ENCODE data around the gene AFF3.

DNA sequence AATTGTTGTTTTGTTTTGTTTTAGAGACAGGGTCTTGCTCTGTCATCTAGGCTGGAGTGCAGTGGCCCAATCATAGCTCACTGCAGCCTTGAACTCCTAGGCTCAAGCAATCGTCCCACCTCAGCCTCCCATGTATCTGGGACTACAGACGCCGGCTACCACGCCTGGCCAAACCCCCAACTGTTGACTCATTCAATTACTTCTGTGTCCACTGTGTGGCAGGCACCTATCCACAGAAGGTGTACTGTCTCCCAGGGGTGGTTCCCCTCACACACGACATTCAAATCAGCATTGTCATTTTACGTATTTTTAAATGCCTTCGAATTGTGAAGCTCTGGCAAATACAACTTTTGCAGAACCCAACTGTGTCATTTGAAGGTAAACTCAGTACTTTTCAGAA lies 464.6 kb downstream of the AFF3 start:
- TF ChIP-seq TAF1 (IDR thresholded peaks at IDR 0.05; ENCODE audit: borderline replicate concordance, insufficient read depth, low read length) (no peak), POLR2AphosphoS5 (IDR thresholded peaks at IDR 0.05; ENCODE audit: low read depth, low read length) (no peak), SIN3A (IDR thresholded peaks at IDR 0.05; ENCODE audit: borderline replicate concordance, insufficient read depth, low read length) (no peak), FOXP2 (optimal IDR thresholded peaks at IDR 0.05; ENCODE audit: borderline replicate concordance, extremely low read depth, extremely low read length, insufficient read depth) (no peak)
- TF ChIP-seq, protein P1, sequence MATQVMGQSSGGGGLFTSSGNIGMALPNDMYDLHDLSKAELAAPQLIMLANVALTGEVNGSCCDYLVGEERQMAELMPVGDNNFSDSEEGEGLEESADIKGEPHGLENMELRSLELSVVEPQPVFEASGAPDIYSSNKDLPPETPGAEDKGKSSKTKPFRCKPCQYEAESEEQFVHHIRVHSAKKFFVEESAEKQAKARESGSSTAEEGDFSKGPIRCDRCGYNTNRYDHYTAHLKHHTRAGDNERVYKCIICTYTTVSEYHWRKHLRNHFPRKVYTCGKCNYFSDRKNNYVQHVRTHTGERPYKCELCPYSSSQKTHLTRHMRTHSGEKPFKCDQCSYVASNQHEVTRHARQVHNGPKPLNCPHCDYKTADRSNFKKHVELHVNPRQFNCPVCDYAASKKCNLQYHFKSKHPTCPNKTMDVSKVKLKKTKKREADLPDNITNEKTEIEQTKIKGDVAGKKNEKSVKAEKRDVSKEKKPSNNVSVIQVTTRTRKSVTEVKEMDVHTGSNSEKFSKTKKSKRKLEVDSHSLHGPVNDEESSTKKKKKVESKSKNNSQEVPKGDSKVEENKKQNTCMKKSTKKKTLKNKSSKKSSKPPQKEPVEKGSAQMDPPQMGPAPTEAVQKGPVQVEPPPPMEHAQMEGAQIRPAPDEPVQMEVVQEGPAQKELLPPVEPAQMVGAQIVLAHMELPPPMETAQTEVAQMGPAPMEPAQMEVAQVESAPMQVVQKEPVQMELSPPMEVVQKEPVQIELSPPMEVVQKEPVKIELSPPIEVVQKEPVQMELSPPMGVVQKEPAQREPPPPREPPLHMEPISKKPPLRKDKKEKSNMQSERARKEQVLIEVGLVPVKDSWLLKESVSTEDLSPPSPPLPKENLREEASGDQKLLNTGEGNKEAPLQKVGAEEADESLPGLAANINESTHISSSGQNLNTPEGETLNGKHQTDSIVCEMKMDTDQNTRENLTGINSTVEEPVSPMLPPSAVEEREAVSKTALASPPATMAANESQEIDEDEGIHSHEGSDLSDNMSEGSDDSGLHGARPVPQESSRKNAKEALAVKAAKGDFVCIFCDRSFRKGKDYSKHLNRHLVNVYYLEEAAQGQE (IDR thresholded peaks at IDR 0.05; ENCODE audit: insufficient read depth in 1 of 2, low read depth in 2 of 2, low read length in 2 of 2) = no peak

All from PFSK-1 (cell line).